ENCODE data around the gene RAB6B.

Gene RAB6B

DNA sequence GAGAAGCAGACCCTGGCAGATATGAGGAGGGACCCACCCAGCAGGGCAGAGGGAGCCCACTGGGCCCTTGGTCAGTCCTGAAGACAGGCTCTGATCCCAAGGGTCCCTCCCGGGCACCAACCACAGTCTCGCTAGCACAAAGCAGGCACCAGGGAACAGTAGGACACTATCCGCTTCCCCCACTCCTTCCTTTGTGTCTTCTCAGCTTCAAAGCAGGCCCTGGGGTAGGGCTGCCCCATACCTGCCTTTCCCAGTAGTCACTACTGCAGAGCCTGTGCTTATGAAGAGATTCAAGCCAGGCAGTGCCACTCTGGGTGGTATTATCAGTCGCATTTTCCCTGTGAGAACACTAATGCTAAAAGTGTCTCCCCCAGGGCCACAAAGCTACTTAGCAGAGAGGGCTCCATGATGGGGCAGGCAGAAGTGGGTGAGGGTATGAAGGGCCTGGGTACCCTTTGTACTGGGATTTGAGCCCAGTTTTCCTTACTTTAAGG is 57.3 kb downstream of the RAB6B start:
- DNase-seq (ENCODE audit: low read depth in 2 of 3, low spot score in 1 of 3), result no peak

GRCh38 chr3:133837487-133838295 is 58.0 kb downstream of the RAB6B start:
- no peak for DNase-seq (ENCODE audit: low read depth in 2 of 3, low spot score in 1 of 3)

- no peak for DNase-seq (ENCODE audit: low read depth in 2 of 3, low spot score in 1 of 3)
Observed at GRCh38 chr3:133836497-133837158, 59.1 kb downstream of the RAB6B start.

GRCh38 chr3:133835961-133836360 is 59.7 kb downstream of the RAB6B start:
- no peak for DNase-seq (ENCODE audit: low read depth in 2 of 3, low spot score in 1 of 3)

DNA sequence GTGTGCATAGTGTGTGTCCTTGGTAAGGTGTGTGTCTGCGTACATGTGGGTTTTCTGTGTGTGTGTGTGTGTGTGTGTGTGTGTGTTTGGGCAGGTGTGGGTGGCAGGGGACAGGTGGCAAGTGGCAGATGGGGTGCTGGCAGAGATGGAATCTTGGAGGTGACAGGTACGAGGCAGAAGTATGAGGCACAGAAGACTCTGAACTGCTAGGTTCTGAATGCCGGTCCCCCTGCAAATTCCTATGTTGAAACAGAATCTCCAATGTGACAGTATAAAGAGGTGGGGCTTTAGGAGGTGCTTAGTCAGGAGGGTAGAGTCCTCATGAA is 60.3 kb downstream of the RAB6B start:
- no peak for DNase-seq (ENCODE audit: low read depth in 2 of 3, low spot score in 1 of 3)

DNA sequence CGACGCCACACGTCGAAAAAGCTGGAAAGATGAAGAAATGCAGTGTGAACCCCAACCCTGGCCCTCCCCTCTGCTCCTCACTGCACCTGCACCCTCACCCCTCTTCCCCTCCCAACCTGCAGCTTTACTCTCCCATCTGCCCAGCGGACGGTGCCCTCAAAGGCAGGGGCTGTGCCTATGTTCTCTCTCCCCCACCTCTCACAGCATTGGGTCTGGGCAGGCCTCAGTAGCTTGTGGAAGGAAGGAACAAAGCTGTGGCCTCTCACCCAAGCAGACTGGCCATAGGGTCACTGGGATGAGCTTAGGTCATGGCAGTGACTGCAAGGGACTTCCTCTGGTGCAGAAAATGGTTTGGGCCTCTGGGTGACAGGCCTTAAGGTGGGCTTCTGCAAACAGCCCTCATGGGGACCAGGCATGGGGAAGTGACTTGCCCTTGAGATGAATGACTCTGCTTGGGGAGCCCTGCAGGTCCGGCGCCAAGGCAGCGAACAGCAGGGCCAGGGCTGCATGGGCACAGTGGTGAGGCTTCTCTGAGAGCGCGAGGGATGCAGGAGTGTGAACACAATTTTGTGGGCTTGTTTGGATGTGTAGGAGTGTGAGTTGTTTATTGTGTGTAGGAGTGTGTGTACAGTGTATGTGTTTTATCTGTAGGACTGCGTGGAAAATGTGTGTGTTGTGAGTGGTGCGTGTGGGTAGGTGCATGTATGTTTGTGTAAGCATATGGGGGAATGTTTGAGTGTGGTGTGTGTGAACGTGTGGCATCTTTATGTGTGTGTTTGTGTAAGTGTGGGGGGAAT is 60.9 kb downstream of the RAB6B start:
- no peak for DNase-seq (ENCODE audit: low read depth in 2 of 3, low spot score in 1 of 3)

DNA sequence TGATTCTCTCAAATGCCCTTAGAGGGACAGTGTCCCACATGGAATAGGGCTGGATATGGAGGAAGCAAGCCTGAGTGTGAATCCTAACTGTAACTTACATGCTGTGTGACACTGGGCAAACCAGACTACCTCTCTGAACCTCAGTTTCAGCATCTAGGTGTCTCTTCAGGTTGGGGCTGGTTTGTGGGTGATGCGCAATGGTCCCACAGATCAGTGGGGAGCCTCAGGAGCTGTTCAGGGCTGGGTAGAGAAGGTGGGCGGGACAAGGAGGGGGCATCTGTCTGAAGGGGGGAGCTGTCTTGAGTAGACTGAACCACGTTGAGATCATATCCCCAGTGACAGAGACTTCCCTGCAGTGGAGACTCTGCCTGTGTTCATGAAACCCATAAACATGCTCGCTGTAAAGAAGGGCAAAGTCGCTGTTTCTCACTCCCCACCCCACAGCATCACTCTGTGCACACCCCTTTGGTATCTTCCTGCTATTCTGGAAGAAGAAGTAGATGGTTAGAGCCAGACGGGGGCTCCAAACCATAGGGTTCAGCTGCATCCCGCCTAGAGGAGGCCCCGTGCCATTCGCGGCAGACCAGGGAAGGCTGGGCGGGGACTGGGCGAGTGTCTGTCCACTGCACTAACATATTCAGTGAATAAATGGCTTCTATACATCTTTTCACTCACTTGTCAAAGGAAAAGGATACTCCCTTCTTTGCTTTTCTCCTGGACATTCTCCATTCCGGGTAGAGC is 61.6 kb downstream of the RAB6B start:
- no peak for DNase-seq (ENCODE audit: low read depth in 2 of 3, low spot score in 1 of 3)

GRCh38 chr3:133833267-133833666 is 62.4 kb downstream of the RAB6B start:
- no peak for DNase-seq (ENCODE audit: low read depth in 2 of 3, low spot score in 1 of 3)

- no peak for DNase-seq (ENCODE audit: low read depth in 2 of 3, low spot score in 1 of 3)
Observed at GRCh38 chr3:133832802-133833144, 62.9 kb downstream of the RAB6B start.

- no peak for DNase-seq (ENCODE audit: low read depth in 2 of 3, low spot score in 1 of 3)
Observed at GRCh38 chr3:133831966-133832801, 63.5 kb downstream of the RAB6B start.

DNA sequence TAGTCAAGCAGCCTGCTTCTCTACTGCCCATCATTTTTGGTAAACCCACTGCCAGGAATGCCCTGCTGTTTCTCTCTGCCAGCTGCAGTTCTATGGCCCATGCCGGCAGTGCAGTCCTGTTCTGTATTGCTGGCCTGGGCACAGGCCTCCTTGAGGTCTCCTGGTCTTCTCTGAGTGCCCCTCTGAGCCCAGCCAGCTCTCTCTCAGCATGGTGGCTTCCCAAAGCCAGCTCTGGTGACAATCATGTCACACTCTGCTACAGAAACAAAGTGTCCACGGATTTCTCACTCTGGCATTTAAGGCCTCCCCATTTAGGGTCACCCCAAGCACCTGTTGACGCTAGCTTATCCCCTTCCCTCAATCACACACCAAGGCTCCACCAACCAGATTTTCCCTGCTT is 65.6 kb downstream of the RAB6B start:
- no peak for DNase-seq (ENCODE audit: low read depth in 2 of 3, low spot score in 1 of 3)

DNA sequence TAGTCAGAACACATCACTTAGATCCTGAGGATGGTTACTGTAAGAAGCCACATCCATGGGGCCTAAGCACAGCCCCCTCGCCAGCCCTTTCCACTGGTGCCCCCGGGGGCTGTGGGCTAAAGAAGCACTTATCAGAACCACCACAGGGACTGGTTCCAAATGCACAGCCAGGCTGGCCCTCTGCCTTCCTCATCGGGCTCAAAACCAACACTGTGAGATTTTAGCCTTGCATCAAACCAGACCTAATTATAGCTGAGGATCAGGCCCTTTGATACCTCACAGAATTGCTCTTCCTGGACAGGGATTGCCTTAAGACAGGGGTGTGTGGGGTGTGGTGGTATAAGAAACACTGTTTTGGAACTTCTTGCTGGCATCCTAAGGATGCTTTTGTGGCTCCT is 66.4 kb downstream of the RAB6B start:
- DNase-seq (ENCODE audit: low read depth in 2 of 3, low spot score in 1 of 3), result no peak

GRCh38 chr3:133828576-133829309 is 66.9 kb downstream of the RAB6B start:
- no peak for DNase-seq (ENCODE audit: low read depth in 2 of 3, low spot score in 1 of 3)

GRCh38 chr3:133827684-133828083 is 68.0 kb downstream of the RAB6B start:
- no peak for DNase-seq (ENCODE audit: low read depth in 2 of 3, low spot score in 1 of 3)

DNA sequence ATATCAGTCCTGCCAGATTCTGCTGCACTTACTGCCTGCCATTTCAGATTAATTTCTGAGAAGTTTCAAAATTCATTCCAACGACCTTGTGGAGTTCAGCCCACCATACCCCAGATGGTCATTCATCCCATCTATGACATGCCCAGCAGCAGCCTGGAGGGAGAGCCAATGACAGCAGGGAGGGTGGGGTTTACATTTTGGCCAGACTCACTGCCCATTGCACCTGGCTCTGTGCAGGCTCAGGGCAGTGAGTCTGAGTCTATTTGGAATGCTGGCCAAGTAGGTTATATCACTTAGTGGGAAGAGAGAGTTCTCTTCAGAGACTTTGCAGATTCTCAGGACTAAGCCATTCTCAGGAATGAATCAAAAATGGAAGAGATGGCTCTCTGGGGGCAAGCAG is 68.5 kb downstream of the RAB6B start:
- no peak for DNase-seq (ENCODE audit: low read depth in 2 of 3, low spot score in 1 of 3)

DNA sequence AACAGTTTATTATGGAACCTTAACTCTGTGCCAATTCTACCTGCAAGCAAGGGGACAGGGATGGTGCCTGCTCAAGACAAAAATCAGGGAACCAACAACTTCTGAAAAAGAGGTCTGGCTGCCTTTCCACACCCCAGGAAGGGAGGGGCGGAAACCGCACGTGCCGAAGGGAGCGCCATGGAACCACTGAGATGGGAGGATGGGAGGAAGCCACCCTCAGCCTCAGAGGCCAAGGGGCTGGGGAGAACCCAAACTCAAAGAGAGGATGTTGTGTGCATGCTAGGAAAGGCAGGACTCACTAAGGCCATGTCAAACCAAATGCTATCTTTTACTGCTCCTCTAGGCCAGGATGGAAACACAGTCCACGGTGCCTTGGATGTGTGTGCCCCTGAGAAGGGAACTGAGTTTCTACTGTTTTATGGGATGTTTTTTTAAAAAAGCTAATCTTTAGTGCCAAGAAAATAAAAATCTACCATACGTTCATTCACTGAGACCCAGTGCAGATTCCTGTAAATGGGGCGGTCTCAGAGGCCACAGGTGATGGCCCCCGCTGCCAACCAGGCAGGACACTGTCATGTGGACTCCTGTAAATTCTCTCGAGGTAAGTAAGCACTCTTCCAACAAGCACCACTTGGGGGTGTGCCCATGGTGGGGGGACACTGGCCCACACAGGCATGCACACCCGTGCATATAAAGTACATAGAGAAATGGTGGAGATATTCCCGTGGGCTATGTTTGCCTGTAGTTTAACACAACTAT is 69.5 kb downstream of the RAB6B start:
- no peak for DNase-seq (ENCODE audit: low read depth in 2 of 3, low spot score in 1 of 3)

GRCh38 chr3:133824961-133825485 is 70.7 kb downstream of the RAB6B start:
- no peak for DNase-seq (ENCODE audit: low read depth in 2 of 3, low spot score in 1 of 3)

GRCh38 chr3:133821767-133822638 is 73.7 kb downstream of the RAB6B start:
- DNase-seq (ENCODE audit: low read depth in 2 of 3, low spot score in 1 of 3), result no peak
